CD14-positive monocyte (primary cell): ENCODE data around the gene HMBS. TPM values are rescaled to one million over a fixed set of nuclear protein-coding genes. Genes with fewer than 3 reads are reported as not detected.

ENCODE experiments used
- DNase-seq, 3 donors: peaks; one replicate each; pipeline ENCODE4 v3.0.0-alpha.2; 2011 to 2022
- H2AFZ ChIP-seq: 2 replicates; pipeline ENCODE4 v1.6.0; 2012; ENCODE audit warnings: mild to moderate bottlenecking, low read depth, low read length, inconsistent platforms; ENCODE audit not compliant: insufficient read depth, poor library complexity, severe bottlenecking
- H3K27ac ChIP-seq, 2 donors: 1 replicate in 1 of 2; 2 replicates in 1 of 2; pipeline ENCODE4 v1.5.1; 2012 to 2013; ENCODE audit warnings: low read length in 2 of 2, control low read depth in 1 of 2, inconsistent platforms in 1 of 2, low read depth in 1 of 2, mild to moderate bottlenecking in 1 of 2
- H3K27me3 ChIP-seq, 2 donors: one replicate each; pipeline versions ENCODE4 v1.6.0 to v1.6.1; 2011 to 2013; ENCODE audit warnings: low read length in 2 of 2; ENCODE audit not compliant: control insufficient read depth in 2 of 2, insufficient read depth in 2 of 2
- H3K36me3 ChIP-seq, 2 donors: replicated peaks in 1 of 2; 1 replicate in 1 of 2; 2 replicates in 1 of 2; pipeline versions ENCODE4 v1.5.1 to v1.6.1; 2012 to 2013; ENCODE audit warnings: low read length in 2 of 2, control low read depth in 1 of 2, inconsistent platforms in 1 of 2, mild to moderate bottlenecking in 1 of 2; ENCODE audit not compliant: insufficient read depth in 2 of 2, control insufficient read depth in 1 of 2
- H3K4me1 ChIP-seq, 2 donors: 1 replicate in 1 of 2; 2 replicates in 1 of 2; pipeline versions ENCODE4 v1.5.1 to v1.6.1; 2012 to 2013; ENCODE audit warnings: low read length in 2 of 2, control low read depth in 1 of 2, inconsistent platforms in 1 of 2, mild to moderate bottlenecking in 1 of 2, moderate library complexity in 1 of 2; ENCODE audit not compliant: insufficient read depth in 2 of 2, control insufficient read depth in 1 of 2
- H3K4me2 ChIP-seq: replicated peaks from 2 replicates; pipeline ENCODE3; 2012; ENCODE audit warnings: low read length, moderate library complexity, mild to moderate bottlenecking; ENCODE audit not compliant: poor library complexity, severe bottlenecking; ENCODE audit errors: extremely low read depth
- H3K4me3 ChIP-seq, 3 experiments: fragments of 200-600 bp in 1 of 3; sonication (generic) in 1 of 3; replicated peaks in 1 of 3; 1 replicate in 2 of 3; 2 replicates in 1 of 3; pipeline ENCODE4 v1.5.1; 2011 to 2013; ENCODE audit warnings: low read length in 3 of 3, mild to moderate bottlenecking in 3 of 3, control low read depth in 2 of 3, low read depth in 2 of 3, inconsistent platforms in 1 of 3, moderate library complexity in 1 of 3
- H3K79me2 ChIP-seq: 2 replicates; pipeline ENCODE4 v1.6.0; 2012; ENCODE audit warnings: mild to moderate bottlenecking, control low read depth, inconsistent platforms, low read length, moderate library complexity; ENCODE audit not compliant: insufficient read depth
- H3K9ac ChIP-seq: 2 replicates; pipeline ENCODE4 v1.6.0; 2017; ENCODE audit warnings: low read length, mild to moderate bottlenecking; ENCODE audit not compliant: insufficient read depth, poor library complexity, severe bottlenecking
- H3K9me3 ChIP-seq, 2 donors: replicated peaks in 1 of 2; 1 replicate in 1 of 2; 2 replicates in 1 of 2; pipeline versions ENCODE4 v1.5.1 to v1.6.1; 2012 to 2013; ENCODE audit warnings: low read length in 2 of 2, control low read depth in 1 of 2; ENCODE audit not compliant: control insufficient read depth in 1 of 2, insufficient read depth in 1 of 2
- H4K20me1 ChIP-seq: 2 replicates; pipeline ENCODE4 v1.6.0; 2012; ENCODE audit warnings: mild to moderate bottlenecking, low read length, control low read depth, moderate library complexity; ENCODE audit not compliant: insufficient read depth
- H3K27ac Mint-ChIP-seq, 7 donors: one replicate each; pipeline ENCODE4 v1.8.0; 2020; ENCODE audit warnings: mild to moderate bottlenecking in 7 of 7, mixed read lengths in 7 of 7, moderate library complexity in 6 of 7, inconsistent platforms in 2 of 7
- H3K27me3 Mint-ChIP-seq, 3 donors: one replicate each; pipeline ENCODE4 v1.8.0; 2021 to 2022; ENCODE audit warnings: low read depth in 3 of 3, mild to moderate bottlenecking in 3 of 3, mixed read lengths in 3 of 3, moderate library complexity in 3 of 3, inconsistent platforms in 1 of 3
- H3K36me3 Mint-ChIP-seq, 2 donors: one replicate each; pipeline ENCODE4 v1.8.0; 2020; ENCODE audit warnings: mixed read lengths in 2 of 2, inconsistent platforms in 1 of 2, mild to moderate bottlenecking in 1 of 2
- H3K4me1 Mint-ChIP-seq: one replicate; pipeline ENCODE4 v1.8.0; 2020; ENCODE audit warnings: mild to moderate bottlenecking, mixed read lengths
- H3K4me3 Mint-ChIP-seq, 2 donors: one replicate each; pipeline ENCODE4 v1.8.0; 2020; ENCODE audit warnings: mild to moderate bottlenecking in 2 of 2, mixed read lengths in 2 of 2, moderate library complexity in 1 of 2
- H3K9me3 Mint-ChIP-seq, 7 donors: one replicate each; pipeline ENCODE4 v1.8.0; 2020 to 2022; ENCODE audit warnings: mixed read lengths in 7 of 7, mild to moderate bottlenecking in 6 of 7, moderate library complexity in 6 of 7, inconsistent platforms in 2 of 7
- CTCF ChIP-seq: fragments of 200-600 bp; IDR thresholded peaks from one replicate; pipeline ENCODE4 v1.8.0; 2022; ENCODE audit warnings: antibody characterized with exemption, mild to moderate bottlenecking
- WGBS: methylation state at CpG from one replicate; pipeline ENCODE4 v1.1.5; 2013; ENCODE audit warnings: missing lambda C conversion rate; ENCODE audit not compliant: insufficient coverage; 5-methylcytosine and 5-hydroxymethylcytosine counted together
- intact Hi-C, 2 donors: fragments of 100-400 bp; cut with micrococcal nuclease; formaldehyde crosslinking; loops; one replicate each; pipeline versions ENCODE4 v1.15.0 to v1.15.1; 2023
- polyA plus RNA-seq, 3 donors: library from polyadenylated mRNA; depleted of rRNA in 1 of 3; unstranded in 2 of 3; stranded (reverse) in 1 of 3; fragments of 300-500 nt in 2 of 3; fragments of >200 nt in 1 of 3; fragmentation: Illumina TruSeq in 2 of 3; gene quantifications; 1 replicate in 2 of 3; 2 replicates in 1 of 3; pipeline ENCODE4 v1.2.3, GENCODE V29; 2012 to 2021

HMBS gene
- polyA plus RNA-seq, 3 donors = 21.1 to 26.4 (median 25.2) TPM

DNA sequence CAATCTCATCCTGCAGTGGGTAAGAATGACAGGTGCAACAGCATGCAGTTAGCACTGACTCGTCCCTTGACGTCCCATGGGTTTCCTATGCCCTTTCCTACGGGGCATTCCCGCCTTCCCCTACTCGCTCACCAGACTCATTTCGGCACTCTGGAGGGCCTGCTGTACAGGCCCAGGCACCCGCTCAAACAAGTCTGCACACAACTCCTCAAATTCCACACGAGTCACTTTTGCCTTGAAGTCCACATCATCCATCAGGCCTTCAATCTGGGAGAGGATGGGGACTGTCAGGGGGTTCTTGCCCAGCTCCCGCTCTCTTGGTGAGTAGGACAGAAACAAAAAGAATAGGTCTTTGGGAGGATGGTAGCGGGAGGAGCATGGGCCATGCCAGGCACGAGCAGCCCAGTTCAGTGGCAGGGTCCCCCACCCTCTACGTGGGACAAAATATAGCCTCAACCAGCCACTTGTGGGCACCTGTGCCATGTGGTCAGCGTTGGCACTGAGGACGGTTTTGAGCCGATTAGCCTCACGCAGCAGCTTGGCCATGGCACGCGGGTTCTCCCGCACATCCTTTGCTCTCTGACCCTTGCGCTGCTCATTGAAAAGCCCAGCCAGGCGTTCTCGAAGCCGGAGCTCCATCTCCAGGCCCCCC, 32.4 kb upstream of the HMBS start:
- peaks cover 12% of the 10 kb centered on the region for H3K4me1 Mint-ChIP-seq

GRCh38 chr11:119054418-119054817, 30.3 kb upstream of the HMBS start:
- H3K4me3 ChIP-seq = no peak overlapping the region
- H3K27ac Mint-ChIP-seq = no peak overlapping the region
- H3K4me3 Mint-ChIP-seq = no peak overlapping the region
- H3K27me3 ChIP-seq = no peaks in the 10 kb centered on the region
- H3K9me3 ChIP-seq = no peaks in the 10 kb centered on the region
- H4K20me1 ChIP-seq = no peaks in the 10 kb centered on the region
- intact Hi-C loops = no loop called here
- H3K36me3 ChIP-seq = peaks cover 46 to 62% of the 10 kb centered on the region in 2 donors
- WGBS = 100% methylated on average over 7 of the region's 10 CpGs
- H3K4me2 ChIP-seq = no peak overlapping the region
- no peak overlapping the region for H3K9ac ChIP-seq
- H3K27ac ChIP-seq = peak overlapping the region in 1 of 2 donors; percentile 36
- TF ChIP-seq CTCF = no peak
- peaks cover 17 to 22% of the 10 kb centered on the region in 2 donors for H3K4me1 ChIP-seq
- no peak overlapping the region for H2AFZ ChIP-seq
- no peak for DNase-seq
- peaks cover 21% of the 10 kb centered on the region for H3K4me1 Mint-ChIP-seq
- peaks cover 23% of the 10 kb centered on the region for H3K79me2 ChIP-seq
- peaks cover 0 to 1% (median 0%) of the 10 kb centered on the region in 3 donors for H3K27me3 Mint-ChIP-seq
- H3K9me3 Mint-ChIP-seq = no peaks in the 10 kb centered on the region
- peaks cover 61% of the 10 kb centered on the region in 2 donors for H3K36me3 Mint-ChIP-seq

More for the DNA sequence above, 32.4 kb upstream of the HMBS start:
- Histone ChIP-seq H3K79me2 (peaks cover 20% of the 10 kb centered on the region), H3K4me3 (no peak overlapping the region), H4K20me1 (no peaks in the 10 kb centered on the region), H3K27me3 (no peaks in the 10 kb centered on the region), H3K9me3 (no peaks in the 10 kb centered on the region), H3K4me2 (no peak overlapping the region), H3K4me1 (peaks cover 9 to 12% of the 10 kb centered on the region in 2 donors), H2AFZ (no peak overlapping the region), H3K9ac (no peak overlapping the region), H3K27ac (no peak overlapping the region), H3K36me3 (peaks cover 68 to 83% of the 10 kb centered on the region in 2 donors)
- H3K9me3 Mint-ChIP-seq = no peaks in the 10 kb centered on the region
- H3K27ac Mint-ChIP-seq = peak overlapping the region in 2 of 7 donors; percentile 1 to 2
- no peak overlapping the region for H3K4me3 Mint-ChIP-seq
- TF ChIP-seq CTCF = no peak
- WGBS = 95% methylated on average over 20 of the region's 23 CpGs
- DNase-seq = no peak
- peaks cover 82% of the 10 kb centered on the region in 2 donors for H3K36me3 Mint-ChIP-seq
- peaks cover 0 to 1% (median 0%) of the 10 kb centered on the region in 3 donors for H3K27me3 Mint-ChIP-seq
- intact Hi-C loops = no loop called here
